ENCODE results near the gene PDE10A. TPM values are rescaled to one million over a fixed set of nuclear protein-coding genes. Genes with fewer than 3 reads are reported as not detected.

Gene PDE10A
- total and polyA plus RNA-seq, 2 of the 8 experiments (the other 6 are each of a cell fraction or from before 2014, with no cell fraction given): 1.1 to 2.4 TPM

- POLR2A ChIA-PET (ENCODE audit: partially characterized antibody): no interaction called here
- 90% methylated on average over 6 of the region's 6 CpGs; no CpG with 5 or more reads in 1 of the 2 experiments for WGBS, 2 experiments (ENCODE audit: extremely low coverage in 1 of 2, insufficient coverage in 1 of 2, insufficient read length in 1 of 2, insufficient replicate concordance in 2 of 2, low coverage in 1 of 2, low lambda C conversion rate in 2 of 2, missing lambda C conversion rate in 1 of 2)
- H3K56ac ChIP-seq (replicated peaks; ENCODE audit: insufficient read length, low read depth, low read length): no peak overlapping the region
- no peak overlapping the region for H3K4ac ChIP-seq (replicated peaks; ENCODE audit: insufficient read length, low read depth, low read length)
- H3K27ac ChIP-seq (ENCODE audit: low read depth, low read length): no peak overlapping the region
- no peaks in the 10 kb centered on the region for H3K36me3 ChIP-seq (ENCODE audit: control insufficient read depth in 2 of 4, insufficient read depth in 4 of 4, low read length in 3 of 4)
- no peak overlapping the region for H3K4me3 ChIP-seq (ENCODE audit: extremely low read depth in 1 of 4, insufficient read depth in 2 of 4, low read depth in 3 of 4, low read length in 4 of 4)
- no peaks in the 10 kb centered on the region for H4K20me1 ChIP-seq (replicated peaks in 1 of 2; ENCODE audit: control insufficient read depth in 1 of 2, insufficient read depth in 2 of 2, low read length in 2 of 2)
- no peak overlapping the region for H4K91ac ChIP-seq (replicated peaks; ENCODE audit: insufficient read length, low read length)
- H4K5ac ChIP-seq (ENCODE audit: insufficient read length, low read depth, low read length): no peak overlapping the region
- H2BK5ac ChIP-seq (ENCODE audit: low read depth, low read length): no peak overlapping the region
- H3K79me1 ChIP-seq (ENCODE audit: low read depth, low read length): no peaks in the 10 kb centered on the region
- H3K23ac ChIP-seq (ENCODE audit: insufficient read length): no peak overlapping the region
- H2BK120ac ChIP-seq (replicated peaks; ENCODE audit: low read depth, low read length): no peak overlapping the region
- DNase-seq (ENCODE audit: low read depth in 1 of 2, low spot score in 2 of 2) (no peak), FAIRE-seq (no peak)
- no peak overlapping the region for H2AFZ ChIP-seq (ENCODE audit: low read length)
- H3K23me2 ChIP-seq (ENCODE audit: low read depth, low read length): no peaks in the 10 kb centered on the region
- TF ChIP-seq CEBPB (IDR thresholded peaks at IDR 0.05; ENCODE audit: low read depth, low read length) (no peak), SUZ12 (IDR thresholded peaks at IDR 0.05; ENCODE audit: low read length) (no peak), ASH2L (IDR thresholded peaks at IDR 0.05; ENCODE audit: low read length) (no peak), POU5F1 (IDR thresholded peaks at IDR 0.05; ENCODE audit: low read depth, low read length) (no peak)
- H4K8ac ChIP-seq (ENCODE audit: extremely low read depth, insufficient read depth, low read length): peak overlapping the region; percentile 45; the same call in 1 of the 2 replicates
- H2AK5ac ChIP-seq (ENCODE audit: low read depth, low read length): no peak overlapping the region
- H3K79me2 ChIP-seq (ENCODE audit: control insufficient read depth in 1 of 2, insufficient read depth in 2 of 2, low read length in 2 of 2): no peaks in the 10 kb centered on the region
- no peak overlapping the region for H3K14ac ChIP-seq (ENCODE audit: insufficient read length)
- no peak overlapping the region for H3K4me2 ChIP-seq (ENCODE audit: insufficient read depth in 1 of 2, low read depth in 2 of 2, low read length in 2 of 2)
- H3K4me1 ChIP-seq (replicated peaks in 1 of 4; ENCODE audit: control insufficient read depth in 3 of 4, insufficient read depth in 4 of 4, low read length in 3 of 4): peaks cover 2 to 12% (median 7%) of the 10 kb centered on the region in 4 experiments; a peak in 6 of 7 replicates
- no peak overlapping the region for H3K9ac ChIP-seq (replicated peaks in 1 of 4; ENCODE audit: extremely low read depth in 1 of 4, low read depth in 3 of 4, low read length in 3 of 4)
- CTCF ChIA-PET (ENCODE audit: partially characterized antibody): no interaction called here
- H2BK12ac ChIP-seq (ENCODE audit: low read depth, low read length): no peak overlapping the region
- no peaks in the 10 kb centered on the region; a peak in 1 of 4 replicates for H3K9me3 ChIP-seq (ENCODE audit: insufficient read depth in 2 of 2, low read depth in 1 of 2, low read length in 1 of 2)
- H3K18ac ChIP-seq (ENCODE audit: extremely low read depth, low read length): no peak overlapping the region
- H2BK20ac ChIP-seq (ENCODE audit: low read length): no peak overlapping the region
- H2BK15ac ChIP-seq (ENCODE audit: low read length): no peak overlapping the region
- H3K27me3 ChIP-seq (replicated peaks in 1 of 4; ENCODE audit: control insufficient read depth in 3 of 4, extremely low read depth in 1 of 4, insufficient read depth in 3 of 4, low read length in 3 of 4): no peaks in the 10 kb centered on the region
These were observed 60.8 kb downstream of the PDE10A start for GRCh38 chr6:165602291-165602690.
